HG02840 (cell line): ENCODE results near the gene MRPL28.
"Not testable (repeated sequence)": the region's sequence is repeated elsewhere in the genome, so short reads cannot be mapped to it uniquely, and the experiment has no call there.

Source experiments
- ATAC-seq: cut with Tn5 transposase; IDR thresholded peaks from one replicate; pipeline ENCODE4 v1.9.1; 2021; ENCODE audit warnings: mild to moderate bottlenecking, moderate library complexity, moderate number of reproducible peaks; ENCODE audit not compliant: unreplicated experiment, low FRiP score

Gene MRPL28

GRCh38 chr16:345772-346171 lies 24.6 kb downstream of the MRPL28 start:
- no peak for ATAC-seq

- ATAC-seq = no peak
These were observed 27.7 kb downstream of the MRPL28 start for GRCh38 chr16:342455-343213.

- ATAC-seq = not testable (repeated sequence)
These were observed 28.4 kb downstream of the MRPL28 start for GRCh38 chr16:341974-342336.

- ATAC-seq = not testable (repeated sequence)
These were observed 29.0 kb downstream of the MRPL28 start for GRCh38 chr16:341095-341973.

GRCh38 chr16:340370-341091 lies 29.8 kb downstream of the MRPL28 start:
- no peak for ATAC-seq

- ATAC-seq = no peak
These were observed 30.7 kb downstream of the MRPL28 start for GRCh38 chr16:339680-340079.

- no peak for ATAC-seq
These were observed 32.3 kb downstream of the MRPL28 start for GRCh38 chr16:337975-338575.

GRCh38 chr16:337437-337836 lies 32.9 kb downstream of the MRPL28 start:
- ATAC-seq = no peak

GRCh38 chr16:336269-336668 lies 34.1 kb downstream of the MRPL28 start:
- ATAC-seq = no peak

GRCh38 chr16:334861-335632 lies 35.3 kb downstream of the MRPL28 start:
- not testable (repeated sequence) for ATAC-seq

- ATAC-seq = not testable (repeated sequence)
These were observed 36.0 kb downstream of the MRPL28 start for GRCh38 chr16:334164-334832.

- no peak for ATAC-seq
These were observed 36.8 kb downstream of the MRPL28 start for GRCh38 chr16:333406-334094.

- ATAC-seq = not testable (repeated sequence)
These were observed 39.0 kb downstream of the MRPL28 start for GRCh38 chr16:331181-331814.

GRCh38 chr16:330741-331140 lies 39.6 kb downstream of the MRPL28 start:
- ATAC-seq = no peak

GRCh38 chr16:325375-326145 lies 44.8 kb downstream of the MRPL28 start:
- ATAC-seq = no peak

GRCh38 chr16:324451-325334 lies 45.6 kb downstream of the MRPL28 start:
- ATAC-seq = no peak

- no peak for ATAC-seq
These were observed 46.2 kb downstream of the MRPL28 start for GRCh38 chr16:324201-324450.
